ENCODE measurements around the gene ADAMTSL1.
"Not testable (repeated sequence)": the region's sequence is repeated elsewhere in the genome, so short reads cannot be mapped to it uniquely, and the experiment has no call there.

The ADAMTSL1 gene

GRCh38 chr9:18866121-18866831 lies 392.3 kb downstream of the ADAMTSL1 start:
- no peaks in the 10 kb centered on the region for H3K4me1 Mint-ChIP-seq
- peaks cover 5% of the 10 kb centered on the region for H3K9me3 Mint-ChIP-seq
- no peaks in the 10 kb centered on the region for H3K27me3 Mint-ChIP-seq
- no peaks in the 10 kb centered on the region for H3K36me3 Mint-ChIP-seq
- H3K27ac Mint-ChIP-seq, result no peak overlapping the region
- H3K4me3 Mint-ChIP-seq, result no peak overlapping the region

GRCh38 chr9:18869725-18870124 lies 395.8 kb downstream of the ADAMTSL1 start:
- Mint-ChIP-seq H3K4me1 (no peaks in the 10 kb centered on the region), H3K4me3 (no peak overlapping the region), H3K36me3 (no peaks in the 10 kb centered on the region), H3K9me3 (peaks cover 10% of the 10 kb centered on the region), H3K27ac (no peak overlapping the region), H3K27me3 (peaks cover 2% of the 10 kb centered on the region)

GRCh38 chr9:18874069-18874468 lies 400.1 kb downstream of the ADAMTSL1 start:
- H3K36me3 Mint-ChIP-seq, result no peaks in the 10 kb centered on the region
- H3K27ac Mint-ChIP-seq, result no peak overlapping the region
- peaks cover 3% of the 10 kb centered on the region for H3K27me3 Mint-ChIP-seq
- H3K4me1 Mint-ChIP-seq, result no peaks in the 10 kb centered on the region
- H3K4me3 Mint-ChIP-seq, result no peak overlapping the region
- H3K9me3 Mint-ChIP-seq, result peaks cover 10% of the 10 kb centered on the region

GRCh38 chr9:18874990-18875389 lies 401.0 kb downstream of the ADAMTSL1 start:
- H3K36me3 Mint-ChIP-seq, H3K27me3 Mint-ChIP-seq, H3K4me3 Mint-ChIP-seq, H3K9me3 Mint-ChIP-seq, H3K4me1 Mint-ChIP-seq, H3K27ac Mint-ChIP-seq: not testable (repeated sequence)

- no peaks in the 10 kb centered on the region for H3K4me1 Mint-ChIP-seq
- H3K27ac Mint-ChIP-seq, result no peak overlapping the region
- H3K9me3 Mint-ChIP-seq, result no peaks in the 10 kb centered on the region
- no peak overlapping the region for H3K4me3 Mint-ChIP-seq
- peaks cover 5% of the 10 kb centered on the region for H3K27me3 Mint-ChIP-seq
- no peaks in the 10 kb centered on the region for H3K36me3 Mint-ChIP-seq
Observed at GRCh38 chr9:18877984-18878383, 404.0 kb downstream of the ADAMTSL1 start.

- Mint-ChIP-seq H3K4me3 (no peak overlapping the region), H3K27ac (no peak overlapping the region), H3K27me3 (peaks cover 8% of the 10 kb centered on the region), H3K9me3 (no peaks in the 10 kb centered on the region), H3K36me3 (no peaks in the 10 kb centered on the region), H3K4me1 (no peaks in the 10 kb centered on the region)
Observed at GRCh38 chr9:18881758-18882157, 407.8 kb downstream of the ADAMTSL1 start.

- Mint-ChIP-seq H3K4me3 (no peak overlapping the region), H3K36me3 (no peaks in the 10 kb centered on the region), H3K4me1 (no peaks in the 10 kb centered on the region), H3K27ac (no peak overlapping the region), H3K27me3 (peaks cover 5% of the 10 kb centered on the region), H3K9me3 (no peaks in the 10 kb centered on the region)
Observed at GRCh38 chr9:18887546-18887945, 413.6 kb downstream of the ADAMTSL1 start.

- Mint-ChIP-seq H3K4me3 (no peak overlapping the region), H3K27ac (no peak overlapping the region), H3K36me3 (no peaks in the 10 kb centered on the region), H3K27me3 (peaks cover 2% of the 10 kb centered on the region), H3K4me1 (no peaks in the 10 kb centered on the region), H3K9me3 (no peaks in the 10 kb centered on the region)
Observed at GRCh38 chr9:18888290-18888689, 414.3 kb downstream of the ADAMTSL1 start.

- no peak overlapping the region for H3K27ac Mint-ChIP-seq
- H3K9me3 Mint-ChIP-seq, result peaks cover 5% of the 10 kb centered on the region
- H3K4me3 Mint-ChIP-seq, result no peak overlapping the region
- H3K36me3 Mint-ChIP-seq, result peaks cover 3% of the 10 kb centered on the region
- H3K27me3 Mint-ChIP-seq, result no peaks in the 10 kb centered on the region
- H3K4me1 Mint-ChIP-seq, result no peaks in the 10 kb centered on the region
Observed at GRCh38 chr9:18889550-18889949, 415.6 kb downstream of the ADAMTSL1 start.

- Mint-ChIP-seq H3K4me3 (no peak overlapping the region), H3K4me1 (no peaks in the 10 kb centered on the region), H3K27me3 (no peaks in the 10 kb centered on the region), H3K9me3 (peaks cover 9% of the 10 kb centered on the region), H3K27ac (no peak overlapping the region), H3K36me3 (peaks cover 5% of the 10 kb centered on the region)
Observed at GRCh38 chr9:18890372-18890771, 416.4 kb downstream of the ADAMTSL1 start.

GRCh38 chr9:18891946-18892670 lies 418.2 kb downstream of the ADAMTSL1 start:
- Mint-ChIP-seq H3K27ac (no peak overlapping the region), H3K27me3 (no peaks in the 10 kb centered on the region), H3K9me3 (peaks cover 16% of the 10 kb centered on the region), H3K4me1 (peaks cover 3% of the 10 kb centered on the region), H3K36me3 (peaks cover 7% of the 10 kb centered on the region), H3K4me3 (no peak overlapping the region)

GRCh38 chr9:18893046-18893445 lies 419.1 kb downstream of the ADAMTSL1 start:
- Mint-ChIP-seq H3K4me3 (no peak overlapping the region), H3K4me1 (peaks cover 3% of the 10 kb centered on the region), H3K27me3 (no peaks in the 10 kb centered on the region), H3K9me3 (peaks cover 16% of the 10 kb centered on the region), H3K36me3 (peaks cover 7% of the 10 kb centered on the region), H3K27ac (no peak overlapping the region)

GRCh38 chr9:18893491-18893890 lies 419.5 kb downstream of the ADAMTSL1 start:
- Mint-ChIP-seq H3K9me3 (peaks cover 16% of the 10 kb centered on the region), H3K27me3 (no peaks in the 10 kb centered on the region), H3K27ac (no peak overlapping the region), H3K36me3 (peaks cover 7% of the 10 kb centered on the region), H3K4me3 (no peak overlapping the region), H3K4me1 (peaks cover 3% of the 10 kb centered on the region)

- Mint-ChIP-seq H3K36me3 (peaks cover 7% of the 10 kb centered on the region), H3K27ac (no peak overlapping the region)
Observed at GRCh38 chr9:18896004-18896403, 422.1 kb downstream of the ADAMTSL1 start.

GRCh38 chr9:18896531-18897179 lies 422.7 kb downstream of the ADAMTSL1 start:
- Mint-ChIP-seq H3K27ac (no peak overlapping the region), H3K27me3 (no peaks in the 10 kb centered on the region), H3K36me3 (peaks cover 9% of the 10 kb centered on the region), H3K4me3 (no peak overlapping the region), H3K4me1 (peaks cover 3% of the 10 kb centered on the region), H3K9me3 (peaks cover 21% of the 10 kb centered on the region)

More at GRCh38 chr9:18896004-18896403, 422.1 kb downstream of the ADAMTSL1 start:
- H3K4me1 Mint-ChIP-seq, result peaks cover 3% of the 10 kb centered on the region
- no peak overlapping the region for H3K4me3 Mint-ChIP-seq
- peaks cover 16% of the 10 kb centered on the region for H3K9me3 Mint-ChIP-seq
- no peaks in the 10 kb centered on the region for H3K27me3 Mint-ChIP-seq

- no peak overlapping the region for H3K27ac Mint-ChIP-seq
- peaks cover 9% of the 10 kb centered on the region for H3K9me3 Mint-ChIP-seq
- peaks cover 2% of the 10 kb centered on the region for H3K36me3 Mint-ChIP-seq
- no peaks in the 10 kb centered on the region for H3K4me1 Mint-ChIP-seq
- peaks cover 4% of the 10 kb centered on the region for H3K27me3 Mint-ChIP-seq
- H3K4me3 Mint-ChIP-seq, result no peak overlapping the region
Observed at GRCh38 chr9:18903450-18903849, 429.5 kb downstream of the ADAMTSL1 start.

All from activated naive CD4-positive, alpha-beta T cell treated with anti-CD3 and anti-CD28 coated beads, Interleukin-2, amount 50 U/mL, for 24 hours (primary cell).